Liver (tissue), 3 donors: ENCODE results near the gene FMO4.

Experiments used
- GABPA ChIP-seq, 2 donors: IDR thresholded peaks in 1 of 2; conservative IDR thresholded peaks in 1 of 2; 2 replicates each; pipeline ENCODE4 v1.6.1; 2016; ENCODE audit warnings: antibody characterized with exemption in 2 of 2, mild to moderate bottlenecking in 1 of 2, moderate library complexity in 1 of 2
- JUND ChIP-seq, 2 donors: IDR thresholded peaks; 2 replicates each; pipeline ENCODE4 v1.6.1; 2016; ENCODE audit warnings: antibody characterized with exemption in 2 of 2
- TAF1 ChIP-seq: conservative IDR thresholded peaks from 2 replicates; pipeline ENCODE4 v1.6.1; 2016; ENCODE audit warnings: antibody characterized with exemption, mild to moderate bottlenecking
- YY1 ChIP-seq: IDR thresholded peaks from 2 replicates; pipeline ENCODE4 v1.6.1; 2016; ENCODE audit warnings: antibody characterized with exemption, mild to moderate bottlenecking
- TF ChIP-seq, protein P1 (sequence below): IDR thresholded peaks from 2 replicates; pipeline ENCODE4 v1.6.1; 2016; ENCODE audit warnings: antibody characterized with exemption
- TF ChIP-seq, protein P2 (sequence below): IDR thresholded peaks from 2 replicates; pipeline ENCODE4 v1.6.1; 2016; ENCODE audit warnings: antibody characterized with exemption, mild to moderate bottlenecking
- TF ChIP-seq, protein P3 (sequence below): fragments of 150-350 bp; IDR thresholded peaks from 2 replicates; pipeline ENCODE4 v1.5.1; 2017; ENCODE audit warnings: improper control_type of control experiment, low read depth, low read length; ENCODE audit not compliant: missing input control
- donor health status: healthy.
- donor health status: healthy.

DNA sequence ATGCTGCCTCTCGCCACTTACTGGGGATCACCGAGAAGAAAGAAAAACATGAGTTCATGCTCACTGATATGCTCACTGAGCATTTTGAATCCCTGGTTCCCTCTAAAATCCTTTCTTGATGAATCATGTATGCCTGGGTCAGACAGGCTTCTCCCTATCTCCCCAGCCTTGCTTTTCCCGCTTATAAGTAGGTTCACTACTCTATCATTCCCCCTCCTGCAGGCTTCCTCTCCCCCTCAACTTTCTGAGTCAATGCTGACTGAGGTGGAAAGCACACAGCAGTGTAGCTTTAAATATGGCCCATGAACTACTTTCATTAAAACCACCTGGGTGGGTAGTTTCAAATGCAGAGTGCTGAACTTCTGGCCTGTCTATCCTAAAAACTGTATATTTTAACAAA lies 41.7 kb downstream of the FMO4 start:
- TF ChIP-seq, protein P1, sequence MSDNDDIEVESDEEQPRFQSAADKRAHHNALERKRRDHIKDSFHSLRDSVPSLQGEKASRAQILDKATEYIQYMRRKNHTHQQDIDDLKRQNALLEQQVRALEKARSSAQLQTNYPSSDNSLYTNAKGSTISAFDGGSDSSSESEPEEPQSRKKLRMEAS: no peak
- TF ChIP-seq, protein P2, sequence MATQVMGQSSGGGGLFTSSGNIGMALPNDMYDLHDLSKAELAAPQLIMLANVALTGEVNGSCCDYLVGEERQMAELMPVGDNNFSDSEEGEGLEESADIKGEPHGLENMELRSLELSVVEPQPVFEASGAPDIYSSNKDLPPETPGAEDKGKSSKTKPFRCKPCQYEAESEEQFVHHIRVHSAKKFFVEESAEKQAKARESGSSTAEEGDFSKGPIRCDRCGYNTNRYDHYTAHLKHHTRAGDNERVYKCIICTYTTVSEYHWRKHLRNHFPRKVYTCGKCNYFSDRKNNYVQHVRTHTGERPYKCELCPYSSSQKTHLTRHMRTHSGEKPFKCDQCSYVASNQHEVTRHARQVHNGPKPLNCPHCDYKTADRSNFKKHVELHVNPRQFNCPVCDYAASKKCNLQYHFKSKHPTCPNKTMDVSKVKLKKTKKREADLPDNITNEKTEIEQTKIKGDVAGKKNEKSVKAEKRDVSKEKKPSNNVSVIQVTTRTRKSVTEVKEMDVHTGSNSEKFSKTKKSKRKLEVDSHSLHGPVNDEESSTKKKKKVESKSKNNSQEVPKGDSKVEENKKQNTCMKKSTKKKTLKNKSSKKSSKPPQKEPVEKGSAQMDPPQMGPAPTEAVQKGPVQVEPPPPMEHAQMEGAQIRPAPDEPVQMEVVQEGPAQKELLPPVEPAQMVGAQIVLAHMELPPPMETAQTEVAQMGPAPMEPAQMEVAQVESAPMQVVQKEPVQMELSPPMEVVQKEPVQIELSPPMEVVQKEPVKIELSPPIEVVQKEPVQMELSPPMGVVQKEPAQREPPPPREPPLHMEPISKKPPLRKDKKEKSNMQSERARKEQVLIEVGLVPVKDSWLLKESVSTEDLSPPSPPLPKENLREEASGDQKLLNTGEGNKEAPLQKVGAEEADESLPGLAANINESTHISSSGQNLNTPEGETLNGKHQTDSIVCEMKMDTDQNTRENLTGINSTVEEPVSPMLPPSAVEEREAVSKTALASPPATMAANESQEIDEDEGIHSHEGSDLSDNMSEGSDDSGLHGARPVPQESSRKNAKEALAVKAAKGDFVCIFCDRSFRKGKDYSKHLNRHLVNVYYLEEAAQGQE: no peak
- TF ChIP-seq JUND (IDR thresholded peaks at IDR 0.05): no peak
- TF ChIP-seq TAF1: no peak
- TF ChIP-seq, protein P3, sequence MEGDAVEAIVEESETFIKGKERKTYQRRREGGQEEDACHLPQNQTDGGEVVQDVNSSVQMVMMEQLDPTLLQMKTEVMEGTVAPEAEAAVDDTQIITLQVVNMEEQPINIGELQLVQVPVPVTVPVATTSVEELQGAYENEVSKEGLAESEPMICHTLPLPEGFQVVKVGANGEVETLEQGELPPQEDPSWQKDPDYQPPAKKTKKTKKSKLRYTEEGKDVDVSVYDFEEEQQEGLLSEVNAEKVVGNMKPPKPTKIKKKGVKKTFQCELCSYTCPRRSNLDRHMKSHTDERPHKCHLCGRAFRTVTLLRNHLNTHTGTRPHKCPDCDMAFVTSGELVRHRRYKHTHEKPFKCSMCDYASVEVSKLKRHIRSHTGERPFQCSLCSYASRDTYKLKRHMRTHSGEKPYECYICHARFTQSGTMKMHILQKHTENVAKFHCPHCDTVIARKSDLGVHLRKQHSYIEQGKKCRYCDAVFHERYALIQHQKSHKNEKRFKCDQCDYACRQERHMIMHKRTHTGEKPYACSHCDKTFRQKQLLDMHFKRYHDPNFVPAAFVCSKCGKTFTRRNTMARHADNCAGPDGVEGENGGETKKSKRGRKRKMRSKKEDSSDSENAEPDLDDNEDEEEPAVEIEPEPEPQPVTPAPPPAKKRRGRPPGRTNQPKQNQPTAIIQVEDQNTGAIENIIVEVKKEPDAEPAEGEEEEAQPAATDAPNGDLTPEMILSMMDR: no peak
- no peak for TF ChIP-seq GABPA (IDR thresholded peaks at IDR 0.05 in 1 of 2, conservative IDR thresholded peaks at IDR 0.05 in 1 of 2)
- no peak for TF ChIP-seq YY1
